Fibroblast of pulmonary artery (primary cell): ENCODE results near the gene CLCN6.
A peak's percentile ranks its signal among the peaks of the same experiment; 100 is the strongest.

ENCODE experiments used
- DNase-seq: peaks from one replicate; pipeline ENCODE4 v3.0.0-alpha.2; 2010; ENCODE audit warnings: low read depth
- H3K4me3 ChIP-seq: replicated peaks from 2 replicates; pipeline ENCODE4 v1.5.1; 2011; ENCODE audit warnings: low read depth, mild to moderate bottlenecking, control low read depth, low read length, moderate library complexity
- CTCF ChIP-seq: IDR thresholded peaks from 2 replicates; pipeline ENCODE4 v1.5.1; 2011; ENCODE audit warnings: mild to moderate bottlenecking, control low read depth, low read length, inconsistent platforms; ENCODE audit errors: missing control alignments

CLCN6 gene

DNA sequence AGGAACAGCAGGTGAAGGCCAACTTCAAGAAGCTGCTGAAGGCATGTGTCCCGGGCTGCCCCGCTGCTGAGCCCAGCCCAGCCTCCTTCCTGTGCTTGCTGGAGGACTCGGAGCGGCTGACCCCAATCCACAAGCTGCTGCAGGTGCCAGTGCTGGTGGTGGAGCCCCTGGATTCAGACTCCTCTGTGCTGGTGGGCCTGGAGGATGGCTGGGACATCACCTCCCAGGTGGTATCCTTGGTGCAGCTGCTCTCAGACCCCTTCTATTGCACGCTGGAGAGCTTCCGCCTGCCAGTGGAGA lies 72.8 kb downstream of the CLCN6 start:
- TF ChIP-seq CTCF = no peak
- no peak for DNase-seq
- no peak overlapping the region for H3K4me3 ChIP-seq

DNA sequence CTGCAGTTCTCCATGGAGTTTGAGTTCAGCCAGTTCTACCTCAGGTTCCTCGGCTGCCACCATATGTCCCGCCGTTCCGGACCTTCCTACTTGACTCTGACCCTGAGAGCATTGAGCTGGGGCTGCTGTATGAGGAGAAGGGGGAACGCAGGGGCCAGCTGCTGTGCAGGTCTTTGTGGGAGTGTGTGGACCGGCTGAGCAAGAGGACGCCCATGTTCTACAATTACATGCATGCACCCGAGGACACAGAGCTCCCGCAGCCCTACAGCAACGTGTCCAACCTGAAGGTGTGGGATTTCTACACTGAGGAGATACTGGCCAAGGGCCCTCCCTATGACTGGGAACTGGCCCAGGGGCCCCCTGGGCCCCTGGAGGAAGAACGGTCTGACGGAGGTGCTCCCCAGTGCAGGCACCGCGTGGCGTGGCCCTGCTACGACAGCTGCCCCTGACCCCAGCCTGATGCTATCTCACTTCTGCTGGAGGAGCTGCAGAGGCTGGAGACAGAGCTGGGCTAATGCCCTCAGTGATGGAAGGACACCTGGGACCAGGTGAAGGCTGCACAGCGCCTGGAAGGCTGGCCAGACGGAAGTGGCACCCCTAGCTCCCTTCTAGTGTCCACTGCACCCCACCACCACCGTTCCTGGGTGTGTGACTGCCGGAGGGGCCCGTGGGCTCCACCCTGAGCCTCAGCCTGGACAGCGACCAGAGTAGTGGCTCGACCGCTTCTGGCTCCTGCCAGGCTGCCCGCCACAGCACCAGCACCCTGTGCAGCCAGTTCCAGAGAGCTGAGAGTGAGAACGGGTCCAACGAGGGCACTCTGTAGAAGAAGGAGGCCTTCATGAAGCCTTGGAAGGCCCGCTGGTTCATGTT lies 73.6 kb downstream of the CLCN6 start:
- TF ChIP-seq CTCF = no peak
- no peak for DNase-seq
- H3K4me3 ChIP-seq = no peak overlapping the region

DNA sequence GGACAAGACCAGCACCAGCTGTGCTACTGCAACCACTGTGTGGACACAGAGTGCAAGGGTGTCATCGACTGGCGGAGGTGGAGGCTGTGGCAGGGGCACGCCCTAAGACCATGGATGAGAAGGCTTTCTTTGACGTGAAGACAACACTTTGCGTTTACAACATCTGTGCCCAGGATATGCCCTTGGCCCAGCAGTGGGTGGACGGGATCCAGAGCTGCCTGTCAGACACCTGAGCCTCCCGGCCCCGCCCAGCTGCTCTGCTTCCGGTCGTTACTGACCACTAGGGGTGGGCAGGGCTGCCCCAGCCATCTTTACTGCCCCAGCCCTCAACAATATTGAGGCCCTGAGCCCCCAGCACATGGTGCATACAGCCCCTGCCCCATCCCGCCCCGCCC lies 74.2 kb downstream of the CLCN6 start:
- no peak overlapping the region for H3K4me3 ChIP-seq
- no peak for TF ChIP-seq CTCF
- DNase-seq = no peak

- no peak for DNase-seq
- H3K4me3 ChIP-seq = no peak overlapping the region
- no peak for TF ChIP-seq CTCF
Observed at GRCh38 chr1:11880911-11881748, 75.1 kb downstream of the CLCN6 start.

- no peak for DNase-seq
- no peak for TF ChIP-seq CTCF
- H3K4me3 ChIP-seq = no peak overlapping the region
Observed at GRCh38 chr1:11881749-11882441, 75.9 kb downstream of the CLCN6 start.

DNA sequence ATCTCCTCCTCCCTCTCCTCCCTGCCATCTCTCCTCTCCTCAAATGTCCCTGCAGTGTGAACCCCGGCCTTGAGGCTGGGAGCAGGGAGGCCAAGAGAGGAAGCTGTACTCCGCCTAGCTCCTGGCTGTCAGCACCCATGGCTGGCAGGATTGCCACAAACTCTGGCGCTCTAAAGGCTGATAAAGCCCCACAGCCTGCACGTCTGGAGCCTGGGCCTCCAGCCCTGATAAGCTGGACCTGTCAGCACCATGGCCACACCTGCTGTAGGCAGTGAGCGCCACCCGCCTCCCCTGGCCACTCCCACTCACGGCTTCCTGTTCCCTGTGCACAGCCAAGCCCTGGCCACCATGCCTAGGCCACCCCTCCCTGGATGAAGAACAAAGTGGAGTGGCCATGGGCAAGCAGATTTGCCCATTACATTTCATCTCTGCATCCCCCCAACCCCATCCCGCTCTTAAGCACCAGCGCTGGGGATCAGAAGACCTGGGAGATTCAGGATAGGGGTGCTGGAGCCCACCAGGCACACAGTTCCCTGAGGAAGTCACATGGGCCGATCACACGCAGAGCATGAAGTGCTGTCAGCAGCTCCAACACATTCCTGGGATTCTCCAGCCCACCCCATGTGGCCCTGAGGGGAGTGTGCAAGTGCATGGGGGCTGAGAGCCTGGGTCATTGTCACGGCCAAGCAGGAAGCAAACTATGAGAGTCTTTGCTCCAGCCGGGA lies 77.0 kb downstream of the CLCN6 start:
- TF ChIP-seq CTCF = no peak
- peak; percentile 21 for DNase-seq
- no peak overlapping the region for H3K4me3 ChIP-seq
